A549 (cell line): ENCODE data around the gene MRPL36.

Experiments used
- CEBPB ChIP-seq, 2 experiments: fragments of >200 bp in 1 of 2; sonication (Bioruptor Twin) in 1 of 2; formaldehyde crosslinking in 1 of 2; IDR thresholded peaks; 2 replicates each; pipeline ENCODE4 v1.6.1; 2012 to 2016
- ELK1 ChIP-seq: fragments of 150-350 bp; IDR thresholded peaks from 2 replicates; pipeline ENCODE4 v1.6.1; 2014; ENCODE audit warnings: low read depth, mild to moderate bottlenecking, low read length
- EP300 ChIP-seq, 2 experiments: fragments of >200 bp; sonication (Bioruptor Twin); formaldehyde crosslinking; IDR thresholded peaks; 2 replicates in 1 of 2; 3 replicates in 1 of 2; pipeline ENCODE4 v1.6.1; 2016 to 2017
- ESRRA ChIP-seq: fragments of 150-350 bp; IDR thresholded peaks from 2 replicates; pipeline ENCODE4 v1.6.1; 2014; ENCODE audit warnings: mild to moderate bottlenecking, low read length, borderline replicate concordance
- FOSB ChIP-seq: fragments of 250-450 bp; sonication (Bioruptor Pico); IDR thresholded peaks from 2 replicates; pipeline ENCODE4 v1.5.0; 2020; ENCODE audit warnings: mild to moderate bottlenecking, moderate library complexity
- HDAC2 ChIP-seq: fragments of 200-600 bp; sonication (generic); IDR thresholded peaks from 2 replicates; pipeline ENCODE4 v1.6.1; 2016
- KDM5A ChIP-seq: fragments of 200-600 bp; sonication (generic); IDR thresholded peaks from 2 replicates; pipeline ENCODE4 v1.6.1; 2016; ENCODE audit warnings: antibody characterized with exemption, mild to moderate bottlenecking
- POLR2A ChIP-seq: IDR thresholded peaks from 2 replicates; pipeline ENCODE4 v1.6.1; 2012; ENCODE audit warnings: mild to moderate bottlenecking, low read length
- RFX5 ChIP-seq: fragments of 450-650 bp; IDR thresholded peaks from 2 replicates; pipeline ENCODE4 v1.7.1; 2014; ENCODE audit warnings: antibody characterized with exemption, mild to moderate bottlenecking, moderate library complexity
- RNF2 ChIP-seq: fragments of 200-600 bp; sonication (generic); IDR thresholded peaks from 2 replicates; pipeline ENCODE4 v1.6.1; 2016; ENCODE audit warnings: low read depth, mild to moderate bottlenecking, antibody characterized with exemption, moderate library complexity, borderline replicate concordance
- USF2 ChIP-seq: fragments of 450-650 bp; IDR thresholded peaks from 2 replicates; pipeline ENCODE4 v1.6.1; 2014; ENCODE audit warnings: antibody characterized with exemption
- TF ChIP-seq, protein P1 (sequence below): fragments of >200 bp; sonication (Bioruptor Twin); formaldehyde crosslinking; IDR thresholded peaks from 3 replicates; pipeline ENCODE4 v1.5.1; 2016
- TF ChIP-seq, protein P2 (sequence below): IDR thresholded peaks from 2 replicates; pipeline ENCODE4 v1.6.1; 2012

- TF ChIP-seq, protein P1, sequence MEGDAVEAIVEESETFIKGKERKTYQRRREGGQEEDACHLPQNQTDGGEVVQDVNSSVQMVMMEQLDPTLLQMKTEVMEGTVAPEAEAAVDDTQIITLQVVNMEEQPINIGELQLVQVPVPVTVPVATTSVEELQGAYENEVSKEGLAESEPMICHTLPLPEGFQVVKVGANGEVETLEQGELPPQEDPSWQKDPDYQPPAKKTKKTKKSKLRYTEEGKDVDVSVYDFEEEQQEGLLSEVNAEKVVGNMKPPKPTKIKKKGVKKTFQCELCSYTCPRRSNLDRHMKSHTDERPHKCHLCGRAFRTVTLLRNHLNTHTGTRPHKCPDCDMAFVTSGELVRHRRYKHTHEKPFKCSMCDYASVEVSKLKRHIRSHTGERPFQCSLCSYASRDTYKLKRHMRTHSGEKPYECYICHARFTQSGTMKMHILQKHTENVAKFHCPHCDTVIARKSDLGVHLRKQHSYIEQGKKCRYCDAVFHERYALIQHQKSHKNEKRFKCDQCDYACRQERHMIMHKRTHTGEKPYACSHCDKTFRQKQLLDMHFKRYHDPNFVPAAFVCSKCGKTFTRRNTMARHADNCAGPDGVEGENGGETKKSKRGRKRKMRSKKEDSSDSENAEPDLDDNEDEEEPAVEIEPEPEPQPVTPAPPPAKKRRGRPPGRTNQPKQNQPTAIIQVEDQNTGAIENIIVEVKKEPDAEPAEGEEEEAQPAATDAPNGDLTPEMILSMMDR = no peak
- TF ChIP-seq POLR2A (no peak), FOSB (no peak), HDAC2 (no peak), RFX5 (no peak), USF2 (no peak), ESRRA (no peak), CEBPB (IDR thresholded peaks at IDR 0.05) (no peak), ELK1 (no peak), EP300 (IDR thresholded peaks at IDR 0.05) (no peak), KDM5A (no peak), RNF2 (no peak)
- TF ChIP-seq, protein P2, sequence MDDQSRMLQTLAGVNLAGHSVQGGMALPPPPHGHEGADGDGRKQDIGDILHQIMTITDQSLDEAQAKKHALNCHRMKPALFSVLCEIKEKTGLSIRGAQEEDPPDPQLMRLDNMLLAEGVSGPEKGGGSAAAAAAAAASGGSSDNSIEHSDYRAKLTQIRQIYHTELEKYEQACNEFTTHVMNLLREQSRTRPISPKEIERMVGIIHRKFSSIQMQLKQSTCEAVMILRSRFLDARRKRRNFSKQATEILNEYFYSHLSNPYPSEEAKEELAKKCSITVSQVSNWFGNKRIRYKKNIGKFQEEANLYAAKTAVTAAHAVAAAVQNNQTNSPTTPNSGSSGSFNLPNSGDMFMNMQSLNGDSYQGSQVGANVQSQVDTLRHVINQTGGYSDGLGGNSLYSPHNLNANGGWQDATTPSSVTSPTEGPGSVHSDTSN = no peak
These were observed 29.2 kb downstream of the MRPL36 start for GRCh38 chr5:1770443-1770802.
